ENCODE results near the gene CA10. TPM values are rescaled to one million over a fixed set of nuclear protein-coding genes. Genes with fewer than 3 reads are reported as not detected.

The CA10 gene
- total RNA-seq, 1 donor from 2014 or later, result 0.20 TPM

DNA sequence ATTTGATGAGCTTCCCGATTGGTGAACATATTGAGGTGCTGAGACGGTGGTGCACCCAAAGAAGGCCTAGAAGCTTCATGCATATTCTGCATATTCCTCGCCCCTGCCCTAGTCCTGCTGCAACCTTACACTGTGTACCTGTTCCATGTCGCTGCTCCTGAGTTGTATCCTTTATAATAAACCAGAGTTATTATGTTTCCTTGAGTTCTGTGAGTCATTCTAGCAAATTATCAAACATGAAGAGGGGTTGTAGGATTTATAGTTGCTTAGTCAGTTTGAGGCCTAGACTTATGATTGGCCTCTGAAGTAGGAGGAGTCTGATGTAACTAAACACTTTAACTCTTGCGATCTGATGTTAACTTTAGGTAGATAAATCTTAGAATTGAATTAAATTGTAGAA, 436.8 kb downstream of the CA10 start:
- Mint-ChIP-seq H3K36me3 (no peaks in the 10 kb centered on the region), H3K27me3 (ENCODE audit: low read depth) (peaks cover 22% of the 10 kb centered on the region), H3K9me3 (peaks cover 4% of the 10 kb centered on the region), H3K4me3 (no peak overlapping the region), H3K27ac (no peak overlapping the region), H3K4me1 (no peaks in the 10 kb centered on the region)
- TF ChIP-seq, protein P1, sequence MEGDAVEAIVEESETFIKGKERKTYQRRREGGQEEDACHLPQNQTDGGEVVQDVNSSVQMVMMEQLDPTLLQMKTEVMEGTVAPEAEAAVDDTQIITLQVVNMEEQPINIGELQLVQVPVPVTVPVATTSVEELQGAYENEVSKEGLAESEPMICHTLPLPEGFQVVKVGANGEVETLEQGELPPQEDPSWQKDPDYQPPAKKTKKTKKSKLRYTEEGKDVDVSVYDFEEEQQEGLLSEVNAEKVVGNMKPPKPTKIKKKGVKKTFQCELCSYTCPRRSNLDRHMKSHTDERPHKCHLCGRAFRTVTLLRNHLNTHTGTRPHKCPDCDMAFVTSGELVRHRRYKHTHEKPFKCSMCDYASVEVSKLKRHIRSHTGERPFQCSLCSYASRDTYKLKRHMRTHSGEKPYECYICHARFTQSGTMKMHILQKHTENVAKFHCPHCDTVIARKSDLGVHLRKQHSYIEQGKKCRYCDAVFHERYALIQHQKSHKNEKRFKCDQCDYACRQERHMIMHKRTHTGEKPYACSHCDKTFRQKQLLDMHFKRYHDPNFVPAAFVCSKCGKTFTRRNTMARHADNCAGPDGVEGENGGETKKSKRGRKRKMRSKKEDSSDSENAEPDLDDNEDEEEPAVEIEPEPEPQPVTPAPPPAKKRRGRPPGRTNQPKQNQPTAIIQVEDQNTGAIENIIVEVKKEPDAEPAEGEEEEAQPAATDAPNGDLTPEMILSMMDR (IDR thresholded peaks at IDR 0.05; ENCODE audit: unreplicated experiment), result no peak
- no peak for DNase-seq (ENCODE audit: low spot score in 2 of 2, unreplicated experiment in 2 of 2)

DNA sequence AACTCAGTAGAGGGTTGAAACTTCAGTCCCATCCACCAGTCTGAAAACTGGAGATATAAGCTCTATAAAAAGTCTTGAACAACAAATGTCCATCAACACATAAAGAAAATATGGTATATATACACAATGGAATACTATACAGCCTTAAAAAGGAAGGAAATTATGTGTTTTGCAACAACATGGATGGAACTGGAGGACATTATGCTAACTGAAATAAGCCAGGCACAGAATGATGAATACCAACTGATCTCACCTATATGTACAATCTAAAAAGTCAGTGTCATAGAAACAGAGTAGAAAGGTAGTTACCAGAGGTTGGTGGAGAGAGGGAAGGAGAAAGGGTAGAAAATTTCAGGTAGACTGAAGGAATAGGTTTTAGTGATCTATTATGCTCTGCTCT, 438.1 kb downstream of the CA10 start:
- Mint-ChIP-seq H3K4me1 (no peaks in the 10 kb centered on the region), H3K9me3 (peaks cover 4% of the 10 kb centered on the region), H3K27me3 (ENCODE audit: low read depth) (peaks cover 18% of the 10 kb centered on the region), H3K36me3 (no peaks in the 10 kb centered on the region), H3K4me3 (no peak overlapping the region), H3K27ac (no peak overlapping the region)
- DNase-seq (ENCODE audit: low spot score in 2 of 2, unreplicated experiment in 2 of 2), result no peak
- TF ChIP-seq, protein P1 (IDR thresholded peaks at IDR 0.05; ENCODE audit: unreplicated experiment), result no peak

DNA sequence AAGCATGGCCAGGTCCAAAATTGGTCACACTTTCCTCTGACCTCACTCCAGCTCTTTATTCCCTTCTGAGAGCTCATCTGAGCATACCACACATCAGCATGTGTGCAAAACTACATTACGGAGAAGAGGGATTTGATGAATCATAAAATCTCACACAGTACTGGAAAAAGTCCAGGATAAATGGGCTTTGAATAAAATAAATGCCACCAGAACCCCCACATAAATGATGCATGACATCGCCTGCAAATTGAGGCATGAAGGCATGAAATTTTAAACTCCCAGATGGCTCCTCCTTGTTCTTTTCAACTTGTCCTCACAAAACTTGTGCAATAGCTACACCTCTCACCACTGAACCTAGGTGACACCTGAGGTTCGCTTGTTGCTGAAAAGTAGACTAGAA, 439.5 kb downstream of the CA10 start:
- no peak overlapping the region for H3K27ac Mint-ChIP-seq
- TF ChIP-seq, protein P1 (IDR thresholded peaks at IDR 0.05; ENCODE audit: unreplicated experiment), result no peak
- DNase-seq (ENCODE audit: low spot score in 2 of 2, unreplicated experiment in 2 of 2), result no peak
- no peak overlapping the region for H3K4me3 Mint-ChIP-seq
- H3K9me3 Mint-ChIP-seq, result peaks cover 4% of the 10 kb centered on the region
- no peaks in the 10 kb centered on the region for H3K4me1 Mint-ChIP-seq
- no peaks in the 10 kb centered on the region for H3K36me3 Mint-ChIP-seq
- H3K27me3 Mint-ChIP-seq (ENCODE audit: low read depth), result peaks cover 20% of the 10 kb centered on the region

DNA sequence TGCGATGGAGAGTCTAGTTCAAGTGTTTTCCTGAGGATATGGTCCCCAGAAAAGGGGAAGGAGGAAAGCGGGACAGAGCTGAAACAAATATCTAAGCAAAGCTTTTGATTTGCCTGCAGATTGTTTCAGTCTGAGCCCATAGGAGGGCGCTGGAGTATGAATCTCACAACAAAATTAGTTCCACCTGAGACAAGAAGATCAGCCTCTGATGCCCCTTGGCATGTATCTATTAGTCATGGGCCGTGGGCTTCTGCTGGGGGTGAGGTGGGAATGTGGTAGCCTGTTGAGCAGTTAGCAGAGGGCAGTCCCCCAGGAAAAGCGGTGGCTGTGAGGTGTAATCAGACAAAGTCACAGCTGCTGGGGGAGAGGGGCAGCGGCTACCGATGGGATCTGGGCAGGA, 446.9 kb downstream of the CA10 start:
- Mint-ChIP-seq H3K4me3 (no peak overlapping the region), H3K27ac (no peak overlapping the region), H3K36me3 (no peaks in the 10 kb centered on the region), H3K4me1 (peaks cover 4% of the 10 kb centered on the region), H3K27me3 (ENCODE audit: low read depth) (peaks cover 73% of the 10 kb centered on the region), H3K9me3 (no peaks in the 10 kb centered on the region)
- no peak for DNase-seq (ENCODE audit: low spot score in 2 of 2, unreplicated experiment in 2 of 2)
- TF ChIP-seq, protein P1 (IDR thresholded peaks at IDR 0.05; ENCODE audit: unreplicated experiment), result no peak

DNA sequence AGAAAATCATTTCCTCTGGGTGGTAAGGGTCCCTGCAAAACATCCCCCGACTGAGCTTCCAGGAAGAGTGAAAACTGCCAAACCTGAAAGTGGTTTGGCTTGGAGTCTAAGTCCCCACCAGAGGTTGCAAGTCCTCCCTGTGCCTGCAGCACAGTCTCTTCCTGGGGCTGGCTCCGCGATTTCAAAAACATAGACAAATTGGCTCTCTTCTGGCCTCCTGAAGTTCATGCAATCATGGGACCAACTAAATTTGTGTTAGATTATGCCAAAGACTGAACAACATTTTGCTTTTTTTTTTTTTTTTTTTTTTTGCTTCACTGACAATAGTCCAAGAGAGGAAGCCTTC, 447.9 kb downstream of the CA10 start:
- TF ChIP-seq, protein P1 (IDR thresholded peaks at IDR 0.05; ENCODE audit: unreplicated experiment), result no peak
- Mint-ChIP-seq H3K4me1 (peaks cover 4% of the 10 kb centered on the region), H3K9me3 (no peaks in the 10 kb centered on the region), H3K36me3 (no peaks in the 10 kb centered on the region), H3K4me3 (no peak overlapping the region), H3K27ac (no peak overlapping the region), H3K27me3 (ENCODE audit: low read depth) (peaks cover 76% of the 10 kb centered on the region)
- no peak for DNase-seq (ENCODE audit: low spot score in 2 of 2, unreplicated experiment in 2 of 2)

All from mesothelial cell of epicardium (in vitro differentiated cells).